Osteoblast (primary cell): ENCODE data around the gene WWOX. TPM values are rescaled to one million over a fixed set of nuclear protein-coding genes. Genes with fewer than 3 reads are reported as not detected.

Source experiments
- DNase-seq: peaks from one replicate; pipeline ENCODE4 v3.0.0; 2011; ENCODE audit warnings: low spot score, mixed read lengths; ENCODE audit not compliant: insufficient read length; ENCODE audit errors: missing footprints
- H2AFZ ChIP-seq: 2 replicates; pipeline ENCODE4 v1.6.0; 2011; ENCODE audit warnings: mild to moderate bottlenecking, low read length
- H3K27ac ChIP-seq: 2 replicates; pipeline ENCODE4 v1.5.1; 2011; ENCODE audit warnings: mild to moderate bottlenecking, low read depth, low read length, moderate library complexity
- H3K27me3 ChIP-seq: 2 replicates; pipeline ENCODE4 v1.6.0; 2012; ENCODE audit warnings: mild to moderate bottlenecking, control low read depth, inconsistent platforms, low read length, moderate library complexity; ENCODE audit not compliant: insufficient read depth
- H3K36me3 ChIP-seq: 2 replicates; pipeline ENCODE4 v1.5.1; 2011; ENCODE audit warnings: mild to moderate bottlenecking, low read length, control low read depth, moderate library complexity; ENCODE audit not compliant: insufficient read depth
- H3K4me1 ChIP-seq: 2 replicates; pipeline ENCODE4 v1.5.1; 2011; ENCODE audit warnings: mild to moderate bottlenecking, low read length, control low read depth, moderate library complexity; ENCODE audit not compliant: insufficient read depth
- H3K4me2 ChIP-seq: 2 replicates; pipeline ENCODE4 v1.6.0; 2011; ENCODE audit warnings: mild to moderate bottlenecking, low read length; ENCODE audit not compliant: insufficient read depth
- H3K4me3 ChIP-seq: fragments of 200-600 bp; sonication (generic); 3 replicates; pipeline ENCODE4 v1.5.1; 2012; ENCODE audit warnings: mild to moderate bottlenecking, low read length, inconsistent platforms; ENCODE audit not compliant: insufficient read depth
- H3K79me2 ChIP-seq: 2 replicates; pipeline ENCODE4 v1.6.0; 2012; ENCODE audit warnings: mild to moderate bottlenecking, low read length, control low read depth, inconsistent platforms; ENCODE audit not compliant: insufficient read depth
- H3K9me3 ChIP-seq: 2 replicates; pipeline ENCODE4 v1.5.1; 2011; ENCODE audit warnings: low read depth, low read length, control low read depth
- H4K20me1 ChIP-seq: 2 replicates; pipeline ENCODE4 v1.6.0; 2012; ENCODE audit warnings: mild to moderate bottlenecking, low read length, control low read depth; ENCODE audit not compliant: insufficient read depth
- total RNA-seq: library from RNA; depleted of rRNA; stranded (reverse); fragments of >200 nt; gene quantifications from 2 replicates; pipeline ENCODE4 v1.2.3, GENCODE V29; 2012
- TF ChIP-seq, protein P1 (sequence below): IDR thresholded peaks from 2 replicates; pipeline ENCODE4 v1.5.1; 2011; ENCODE audit warnings: mild to moderate bottlenecking, low read depth, low read length, moderate library complexity; ENCODE audit errors: extremely low read depth

Gene WWOX
- total RNA-seq, 1 donor = 23.9 TPM

DNA sequence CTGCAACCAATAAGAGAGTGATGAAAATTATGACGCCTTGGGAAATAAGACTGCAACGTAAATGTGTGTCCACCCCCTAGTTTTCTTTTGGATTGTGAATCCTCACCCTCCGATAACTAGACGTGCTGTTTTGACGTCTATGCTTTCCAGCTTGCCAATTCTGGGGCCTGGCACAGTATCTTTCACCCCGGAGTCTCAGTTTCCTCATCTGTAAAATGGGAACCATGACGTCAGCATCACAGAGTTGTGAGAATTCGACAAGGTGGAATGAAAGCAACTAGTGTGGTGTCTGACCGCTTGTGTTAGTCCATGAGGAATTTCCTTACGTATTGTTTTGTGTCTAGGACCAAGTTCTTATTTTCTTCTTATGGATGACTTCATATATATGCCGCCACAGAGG is 37.7 kb downstream of the WWOX start:
- Histone ChIP-seq H4K20me1 (no peaks in the 10 kb centered on the region), H3K27me3 (peaks cover 14% of the 10 kb centered on the region)
- TF ChIP-seq, protein P1, sequence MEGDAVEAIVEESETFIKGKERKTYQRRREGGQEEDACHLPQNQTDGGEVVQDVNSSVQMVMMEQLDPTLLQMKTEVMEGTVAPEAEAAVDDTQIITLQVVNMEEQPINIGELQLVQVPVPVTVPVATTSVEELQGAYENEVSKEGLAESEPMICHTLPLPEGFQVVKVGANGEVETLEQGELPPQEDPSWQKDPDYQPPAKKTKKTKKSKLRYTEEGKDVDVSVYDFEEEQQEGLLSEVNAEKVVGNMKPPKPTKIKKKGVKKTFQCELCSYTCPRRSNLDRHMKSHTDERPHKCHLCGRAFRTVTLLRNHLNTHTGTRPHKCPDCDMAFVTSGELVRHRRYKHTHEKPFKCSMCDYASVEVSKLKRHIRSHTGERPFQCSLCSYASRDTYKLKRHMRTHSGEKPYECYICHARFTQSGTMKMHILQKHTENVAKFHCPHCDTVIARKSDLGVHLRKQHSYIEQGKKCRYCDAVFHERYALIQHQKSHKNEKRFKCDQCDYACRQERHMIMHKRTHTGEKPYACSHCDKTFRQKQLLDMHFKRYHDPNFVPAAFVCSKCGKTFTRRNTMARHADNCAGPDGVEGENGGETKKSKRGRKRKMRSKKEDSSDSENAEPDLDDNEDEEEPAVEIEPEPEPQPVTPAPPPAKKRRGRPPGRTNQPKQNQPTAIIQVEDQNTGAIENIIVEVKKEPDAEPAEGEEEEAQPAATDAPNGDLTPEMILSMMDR = no peak

DNA sequence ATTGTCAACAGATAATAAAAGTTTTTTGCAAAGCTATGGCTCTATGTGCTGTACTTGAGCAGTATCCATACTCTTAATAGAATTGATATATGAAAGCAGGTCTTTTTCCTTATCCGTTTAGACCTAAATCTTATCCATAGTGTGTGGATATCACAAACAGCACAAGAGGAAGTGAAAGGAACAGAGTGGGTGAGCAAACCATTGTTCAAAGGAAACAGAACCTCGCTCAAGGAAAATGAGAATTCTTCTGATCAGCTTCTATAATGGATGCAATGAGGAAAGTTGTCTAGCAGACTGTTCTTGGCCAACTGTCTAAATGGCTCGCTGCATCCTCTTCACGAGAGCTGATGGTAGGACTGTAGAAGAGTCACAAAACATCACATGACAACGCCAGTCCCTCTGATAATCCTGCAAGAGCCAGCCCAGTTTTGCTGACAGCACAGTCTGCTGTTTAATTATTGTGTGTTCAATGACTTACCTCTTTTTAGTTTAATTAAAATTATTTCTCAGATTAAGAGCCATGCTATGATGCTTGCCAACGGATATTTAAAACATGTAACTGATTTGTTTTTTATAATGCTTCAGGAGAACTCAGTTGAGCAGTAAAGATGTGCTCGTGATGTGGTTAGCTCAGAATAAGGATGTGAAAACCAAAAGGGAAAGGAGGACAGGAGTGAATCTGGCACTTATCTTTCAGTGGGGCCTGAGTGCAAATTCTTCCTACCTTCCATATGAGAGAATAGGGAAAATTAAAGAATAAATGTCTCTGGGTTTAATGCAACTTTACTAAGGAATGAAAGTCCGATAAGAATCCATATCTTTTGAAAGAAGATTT is 38.5 kb downstream of the WWOX start:
- TF ChIP-seq, protein P1 = no peak
- Histone ChIP-seq H4K20me1 (no peaks in the 10 kb centered on the region), H3K4me1 (peaks cover 6% of the 10 kb centered on the region), H3K9me3 (no peaks in the 10 kb centered on the region), H3K27me3 (peaks cover 14% of the 10 kb centered on the region), H3K79me2 (no peaks in the 10 kb centered on the region), H3K27ac (no peak overlapping the region), H3K4me2 (no peak overlapping the region), H2AFZ (no peak overlapping the region), H3K4me3 (no peak overlapping the region), H3K36me3 (no peaks in the 10 kb centered on the region)
- no peak for DNase-seq

More for the DNA sequence above, 37.7 kb downstream of the WWOX start:
- Histone ChIP-seq H3K4me3 (no peak overlapping the region), H2AFZ (no peak overlapping the region), H3K4me2 (no peak overlapping the region), H3K79me2 (no peaks in the 10 kb centered on the region), H3K9me3 (no peaks in the 10 kb centered on the region), H3K27ac (no peak overlapping the region), H3K36me3 (no peaks in the 10 kb centered on the region), H3K4me1 (peaks cover 1% of the 10 kb centered on the region)
- no peak for DNase-seq

- H3K79me2 ChIP-seq = no peaks in the 10 kb centered on the region
- no peak for DNase-seq
- H4K20me1 ChIP-seq = no peaks in the 10 kb centered on the region
- peaks cover 11% of the 10 kb centered on the region for H3K4me1 ChIP-seq
- H3K36me3 ChIP-seq = no peaks in the 10 kb centered on the region
- no peak overlapping the region for H3K27ac ChIP-seq
- H3K9me3 ChIP-seq = no peaks in the 10 kb centered on the region
- H3K27me3 ChIP-seq = peaks cover 12% of the 10 kb centered on the region
- TF ChIP-seq, protein P1 = no peak
- H2AFZ ChIP-seq = no peak overlapping the region
- H3K4me3 ChIP-seq = no peak overlapping the region
- H3K4me2 ChIP-seq = no peak overlapping the region
Measured at GRCh38 chr16:78140818-78141466, 41.5 kb downstream of the WWOX start.

GRCh38 chr16:78142788-78143187 is 43.3 kb downstream of the WWOX start:
- no peak for DNase-seq
- Histone ChIP-seq H3K9me3 (no peaks in the 10 kb centered on the region), H3K4me1 (peaks cover 11% of the 10 kb centered on the region), H3K27ac (no peak overlapping the region), H3K36me3 (no peaks in the 10 kb centered on the region), H4K20me1 (no peaks in the 10 kb centered on the region), H2AFZ (no peak overlapping the region), H3K79me2 (no peaks in the 10 kb centered on the region), H3K4me3 (no peak overlapping the region), H3K4me2 (peak overlapping the region; percentile 30), H3K27me3 (peaks cover 13% of the 10 kb centered on the region)
- TF ChIP-seq, protein P1 = no peak
